Stimulated activated CD8-positive, alpha-beta memory T cell treated with anti-CD3 and anti-CD28 coated beads, Interleukin-15, amount 100 ng/mL, for 4 hours (primary cell): ENCODE results near the gene MFAP2.
"Not testable (repeated sequence)": the region's sequence is repeated elsewhere in the genome, so short reads cannot be mapped to it uniquely, and the experiment has no call there.

Experiments
- DNase-seq, 2 donors: peaks; one replicate each; pipeline ENCODE4 v3.0.0-alpha.2; 2020; ENCODE audit warnings: low read depth in 2 of 2

MFAP2 gene

DNA sequence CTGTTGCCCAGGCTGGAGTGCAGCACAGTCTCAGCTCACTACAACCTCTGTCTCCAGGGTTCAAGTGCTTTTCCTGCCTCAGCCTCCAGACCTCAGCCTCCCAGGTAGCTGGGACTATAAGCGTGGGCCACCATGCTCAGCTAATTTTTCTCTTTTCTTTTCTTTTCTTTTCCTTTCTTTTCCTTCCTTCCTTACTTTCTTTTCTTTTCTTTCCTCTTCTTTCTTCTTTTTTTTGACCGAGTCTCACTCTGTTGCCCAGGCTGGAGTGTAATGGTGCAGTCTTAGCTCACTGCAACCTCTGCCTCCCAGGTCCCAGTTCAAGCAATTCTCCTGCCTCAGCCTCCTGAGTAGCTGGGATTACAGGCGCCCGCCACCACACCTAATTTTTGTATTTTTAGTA lies 16.3 kb downstream of the MFAP2 start:
- DNase-seq: not testable (repeated sequence)

- no peak for DNase-seq
These were observed 18.9 kb downstream of the MFAP2 start for GRCh38 chr1:16961297-16962133.

GRCh38 chr1:16960560-16961296 lies 19.7 kb downstream of the MFAP2 start:
- DNase-seq: peak; percentile 34 to 48

DNA sequence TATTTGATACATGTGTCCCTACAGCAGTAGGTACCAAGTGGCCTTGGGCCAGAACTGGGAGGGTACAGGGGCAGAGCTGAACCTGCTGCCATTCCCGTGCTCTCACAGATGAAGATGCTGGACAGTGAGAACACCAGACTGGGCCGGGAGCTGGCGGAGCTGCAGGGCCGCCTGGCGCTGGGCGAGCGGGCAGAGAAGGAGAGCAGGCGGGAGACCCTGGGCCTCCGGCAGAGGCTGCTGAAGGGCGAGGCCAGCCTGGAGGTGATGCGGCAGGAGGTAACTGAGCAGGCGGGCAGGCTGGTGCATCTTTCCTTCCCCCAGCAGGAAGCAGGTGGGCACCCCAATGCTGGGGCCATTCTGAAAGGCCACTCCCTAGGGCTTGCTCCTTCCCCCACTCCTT lies 21.9 kb downstream of the MFAP2 start:
- no peak for DNase-seq

- DNase-seq: no peak
These were observed 22.7 kb downstream of the MFAP2 start for GRCh38 chr1:16957731-16958130.

- DNase-seq: no peak
These were observed 23.6 kb downstream of the MFAP2 start for GRCh38 chr1:16956775-16957174.

DNA sequence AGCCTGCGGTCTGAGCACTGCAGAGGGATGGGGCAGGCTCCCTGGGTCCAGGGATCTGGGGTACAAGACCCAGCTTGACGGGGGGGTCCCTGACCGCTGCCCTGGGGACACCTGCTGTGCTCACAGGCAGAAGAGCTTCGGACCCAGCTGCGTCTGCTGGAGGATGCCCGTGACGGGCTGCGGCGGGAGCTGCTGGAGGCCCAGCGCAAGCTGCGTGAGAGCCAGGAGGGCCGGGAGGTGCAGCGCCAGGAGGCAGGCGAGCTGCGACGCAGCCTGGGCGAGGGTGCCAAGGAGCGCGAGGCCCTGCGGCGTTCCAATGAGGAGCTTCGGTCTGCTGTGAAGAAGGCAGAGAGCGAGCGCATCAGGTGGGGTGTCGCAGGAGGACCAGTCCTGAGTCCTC lies 25.2 kb downstream of the MFAP2 start:
- no peak for DNase-seq

DNA sequence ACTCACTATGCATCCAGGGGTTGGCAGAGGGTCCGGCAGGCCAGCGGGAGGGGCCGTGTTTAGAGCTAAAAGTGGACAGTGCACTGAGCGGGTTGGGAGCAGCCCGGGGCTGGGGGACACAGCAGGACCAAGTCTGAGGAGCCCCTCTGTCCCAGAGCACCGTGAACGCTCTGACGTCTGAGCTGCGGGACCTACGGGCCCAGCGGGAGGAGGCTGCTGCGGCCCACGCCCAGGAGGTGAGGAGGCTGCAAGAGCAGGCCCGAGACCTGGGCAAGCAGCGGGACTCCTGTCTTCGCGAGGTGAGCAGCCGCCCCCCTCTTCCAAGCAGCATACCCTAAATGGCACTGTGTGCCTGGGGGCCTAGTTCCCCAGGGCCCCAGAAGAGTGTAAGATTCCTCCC lies 25.8 kb downstream of the MFAP2 start:
- DNase-seq: no peak

GRCh38 chr1:16952376-16952775 lies 28.0 kb downstream of the MFAP2 start:
- DNase-seq: not testable (repeated sequence)

DNA sequence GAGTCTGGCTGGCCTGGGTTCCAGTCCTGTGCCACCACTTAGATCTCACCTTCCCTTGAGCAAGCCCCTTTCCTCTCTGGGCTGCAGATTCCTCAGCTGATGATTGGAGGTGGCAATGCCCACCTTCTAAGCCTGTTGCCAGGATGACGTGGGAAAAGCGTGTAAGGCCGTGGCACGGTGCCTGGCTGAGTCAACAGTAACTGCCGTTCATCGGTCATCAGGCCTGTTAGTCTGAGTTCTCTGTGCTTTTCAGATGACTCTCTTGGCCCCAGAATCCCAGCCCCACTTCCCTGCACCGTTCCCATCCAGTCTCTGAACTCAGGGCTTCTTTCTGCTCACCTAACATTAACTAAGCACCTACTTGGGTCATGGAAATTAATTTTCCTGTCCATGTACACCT lies 31.4 kb downstream of the MFAP2 start:
- DNase-seq: not testable (repeated sequence)

DNA sequence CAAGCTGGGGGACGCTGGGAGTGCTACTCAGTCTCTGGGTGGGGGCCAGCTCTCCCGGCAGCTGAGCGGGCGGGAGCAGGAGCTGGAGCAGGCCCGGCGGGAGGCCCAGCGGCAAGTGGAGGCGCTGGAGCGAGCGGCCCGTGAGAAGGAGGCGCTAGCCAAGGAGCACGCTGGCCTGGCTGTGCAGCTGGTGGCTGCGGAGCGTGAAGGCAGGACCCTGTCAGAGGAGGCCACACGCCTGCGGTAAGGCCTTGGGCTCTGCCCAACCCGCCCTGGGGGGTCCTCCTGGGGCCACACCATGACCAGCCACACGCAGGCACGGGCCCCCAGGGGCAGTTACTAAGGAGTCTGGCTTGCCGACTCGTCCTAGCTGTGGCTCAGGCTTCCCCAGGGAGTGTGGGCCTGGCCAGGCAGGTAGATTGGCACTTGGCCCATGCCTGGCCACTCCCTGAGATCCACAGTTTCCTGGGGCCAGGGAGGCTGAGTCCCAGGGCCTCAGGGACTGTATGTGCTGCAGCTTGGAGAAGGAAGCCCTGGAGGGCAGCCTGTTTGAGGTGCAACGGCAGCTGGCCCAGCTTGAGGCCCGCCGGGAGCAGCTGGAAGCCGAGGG lies 32.0 kb downstream of the MFAP2 start:
- DNase-seq: not testable (repeated sequence)

GRCh38 chr1:16946646-16947045 lies 33.8 kb downstream of the MFAP2 start:
- DNase-seq: no peak

- DNase-seq: not testable (repeated sequence)
These were observed 34.2 kb downstream of the MFAP2 start for GRCh38 chr1:16946185-16946584.

GRCh38 chr1:16945512-16945911 lies 34.9 kb downstream of the MFAP2 start:
- DNase-seq: not testable (repeated sequence)

DNA sequence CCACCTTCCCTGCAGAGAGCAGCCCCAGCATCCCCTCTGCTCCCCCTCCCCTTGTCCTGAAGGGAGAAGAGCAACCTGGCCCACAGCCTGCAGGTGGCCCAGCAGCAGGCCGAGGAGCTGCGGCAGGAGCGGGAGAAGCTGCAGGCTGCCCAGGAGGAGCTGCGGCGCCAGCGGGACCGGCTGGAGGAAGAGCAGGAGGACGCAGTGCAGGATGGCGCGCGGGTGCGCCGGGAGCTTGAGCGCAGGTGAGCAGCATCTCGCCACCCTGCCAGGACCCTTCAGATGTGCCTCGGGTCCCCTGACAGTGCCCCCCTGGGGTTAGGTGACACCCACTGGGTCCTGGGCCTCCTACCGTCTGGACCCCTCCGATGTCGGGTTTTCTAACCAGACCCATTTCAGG lies 36.4 kb downstream of the MFAP2 start:
- no peak for DNase-seq

- not testable (repeated sequence) for DNase-seq
These were observed 40.8 kb downstream of the MFAP2 start for GRCh38 chr1:16939386-16940180.

DNA sequence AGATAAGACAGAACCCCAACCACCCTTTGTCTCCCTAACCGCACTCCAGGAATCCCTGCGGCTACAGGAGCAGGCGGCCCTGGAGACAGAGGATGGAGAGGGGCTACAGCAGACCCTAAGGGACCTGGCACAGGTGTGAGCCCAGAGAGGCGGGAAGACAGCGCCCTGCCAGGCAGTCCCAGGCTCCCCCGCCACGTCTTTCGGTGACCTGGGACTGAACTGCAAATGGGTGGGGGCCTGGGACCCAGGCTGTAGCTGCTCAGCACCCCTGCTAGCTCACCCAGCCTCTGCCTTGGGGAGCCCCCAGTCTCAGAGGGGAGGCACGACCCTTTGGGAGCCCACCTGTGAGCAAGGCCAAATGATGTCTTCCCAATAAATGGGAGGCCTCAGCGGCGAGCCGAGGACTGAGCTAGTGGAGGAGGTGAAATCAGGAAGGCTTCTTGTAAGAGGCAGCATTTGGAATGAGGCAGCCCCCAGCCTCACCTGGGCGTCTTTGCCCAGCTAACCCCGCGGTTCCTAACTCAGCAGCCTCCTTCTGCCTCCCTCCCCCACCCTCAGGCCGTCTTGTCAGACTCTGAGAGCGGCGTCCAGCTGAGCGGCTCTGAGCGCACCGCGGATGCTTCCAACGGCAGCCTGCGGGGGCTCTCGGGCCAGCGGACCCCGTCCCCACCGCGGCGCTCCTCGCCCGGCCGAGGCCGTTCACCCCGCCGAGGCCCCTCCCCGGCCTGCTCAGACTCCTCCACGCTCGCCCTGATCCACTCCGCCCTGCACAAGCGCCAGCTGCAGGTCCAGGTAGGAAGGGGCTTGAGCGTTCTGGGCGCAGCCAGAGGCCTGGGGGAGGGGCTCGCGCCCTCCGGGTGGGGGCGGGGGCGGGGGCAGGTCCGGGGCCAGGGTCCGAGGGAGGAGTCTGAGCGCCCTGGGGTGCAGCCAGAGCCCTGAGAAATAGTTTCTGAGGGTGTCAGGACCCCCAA lies 41.8 kb downstream of the MFAP2 start:
- DNase-seq: no peak

DNA sequence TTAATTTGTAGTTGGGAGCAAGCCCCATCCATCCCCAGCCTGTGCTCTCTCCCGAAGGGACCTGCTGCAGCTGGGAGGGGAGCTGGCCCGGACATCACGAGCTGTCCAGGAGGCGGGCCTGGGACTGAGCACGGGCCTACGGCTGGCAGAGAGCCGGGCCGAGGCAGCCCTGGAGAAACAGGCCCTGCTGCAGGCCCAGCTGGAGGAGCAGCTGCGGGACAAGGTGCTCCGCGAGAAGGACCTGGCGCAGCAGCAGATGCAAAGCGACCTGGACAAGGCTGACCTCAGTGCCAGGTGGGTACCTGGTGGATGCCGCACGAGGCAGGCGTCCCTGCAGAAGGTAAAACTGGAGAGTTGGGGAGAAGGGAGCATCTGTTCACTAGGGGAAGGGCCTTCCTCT lies 43.8 kb downstream of the MFAP2 start:
- DNase-seq: not testable (repeated sequence)

- DNase-seq: not testable (repeated sequence)
These were observed 46.5 kb downstream of the MFAP2 start for GRCh38 chr1:16933945-16934344.

GRCh38 chr1:16931206-16931934 lies 49.0 kb downstream of the MFAP2 start:
- DNase-seq: not testable (repeated sequence)
